Measurements from ENCODE around the gene CD3E. TPM values are rescaled to one million over a fixed set of nuclear protein-coding genes. Genes with fewer than 3 reads are reported as not detected.

Gene CD3E
- total and polyA plus RNA-seq, 2 of the 13 experiments (the other 11 are each of a cell fraction or from before 2014, with no cell fraction given): not detected

GRCh38 chr11:118314988-118315411 lies 10.5 kb downstream of the CD3E start (continued):
- no peak for TF ChIP-seq SNRNP70 (IDR thresholded peaks at IDR 0.05; ENCODE audit: low read depth, low read length)
- TF ChIP-seq ZNF556 (CRISPR knock-in tag; IDR thresholded peaks at IDR 0.05; ENCODE audit: borderline replicate concordance): no peak
- TF ChIP-seq ZBTB33 (CRISPR knock-in tag; IDR thresholded peaks at IDR 0.05): no peak
- no peak for TF ChIP-seq RXRA (CRISPR knock-in tag; IDR thresholded peaks at IDR 0.05)
- no peak for TF ChIP-seq ZNF512B (CRISPR knock-in tag; IDR thresholded peaks at IDR 0.05; ENCODE audit: borderline replicate concordance)
- peak; percentile 86 for TF ChIP-seq NFIC (IDR thresholded peaks at IDR 0.05; ENCODE audit: low read length)
- TF ChIP-seq MBD4 (IDR thresholded peaks at IDR 0.05; ENCODE audit: borderline replicate concordance, low read length): no peak
- TF ChIP-seq ZNF678 (CRISPR knock-in tag; IDR thresholded peaks at IDR 0.05): no peak
- peak; percentile 96 for TF ChIP-seq HHEX (CRISPR knock-in tag; IDR thresholded peaks at IDR 0.05)
- TF ChIP-seq EZH2 (conservative IDR thresholded peaks at IDR 0.05; ENCODE audit: low read depth, low read length): no peak
- TF ChIP-seq SP5 (CRISPR knock-in tag; IDR thresholded peaks at IDR 0.05; ENCODE audit: borderline replicate concordance, low read depth): peak; percentile 52
- TF ChIP-seq ZNF251 (CRISPR knock-in tag; IDR thresholded peaks at IDR 0.05): no peak
- TF ChIP-seq HCFC1 (IDR thresholded peaks at IDR 0.05; ENCODE audit: low read depth, low read length): no peak
- no peak for TF ChIP-seq ZNF441 (CRISPR knock-in tag; IDR thresholded peaks at IDR 0.05; ENCODE audit: borderline replicate concordance)
- TF ChIP-seq FOXA1 (IDR thresholded peaks at IDR 0.05): no peak
- TF ChIP-seq FOXA1 (CRISPR knock-in tag; IDR thresholded peaks at IDR 0.05): peak; percentile 67
- no peak for TF ChIP-seq KLF12 (CRISPR knock-in tag; IDR thresholded peaks at IDR 0.05; ENCODE audit: borderline replicate concordance)
- TF ChIP-seq CREM (IDR thresholded peaks at IDR 0.05): peak; percentile 23; the same call in 1 of the 2 replicates
- no peak for TF ChIP-seq CREM (CRISPR knock-in tag; IDR thresholded peaks at IDR 0.05)
- no peak for TF ChIP-seq ZSCAN20 (CRISPR knock-in tag; IDR thresholded peaks at IDR 0.05; ENCODE audit: borderline replicate concordance)
- TF ChIP-seq, protein P1, sequence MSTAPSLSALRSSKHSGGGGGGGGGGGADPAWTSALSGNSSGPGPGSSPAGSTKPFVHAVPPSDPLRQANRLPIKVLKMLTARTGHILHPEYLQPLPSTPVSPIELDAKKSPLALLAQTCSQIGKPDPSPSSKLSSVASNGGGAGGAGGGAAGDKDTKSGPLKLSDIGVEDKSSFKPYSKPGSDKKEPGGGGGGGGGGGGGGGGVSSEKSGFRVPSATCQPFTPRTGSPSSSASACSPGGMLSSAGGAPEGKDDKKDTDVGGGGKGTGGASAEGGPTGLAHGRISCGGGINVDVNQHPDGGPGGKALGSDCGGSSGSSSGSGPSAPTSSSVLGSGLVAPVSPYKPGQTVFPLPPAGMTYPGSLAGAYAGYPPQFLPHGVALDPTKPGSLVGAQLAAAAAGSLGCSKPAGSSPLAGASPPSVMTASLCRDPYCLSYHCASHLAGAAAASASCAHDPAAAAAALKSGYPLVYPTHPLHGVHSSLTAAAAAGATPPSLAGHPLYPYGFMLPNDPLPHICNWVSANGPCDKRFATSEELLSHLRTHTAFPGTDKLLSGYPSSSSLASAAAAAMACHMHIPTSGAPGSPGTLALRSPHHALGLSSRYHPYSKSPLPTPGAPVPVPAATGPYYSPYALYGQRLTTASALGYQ (CRISPR knock-in tag; IDR thresholded peaks at IDR 0.05): peak; percentile 78; the same call in 1 of the 2 replicates
